Putamen (tissue), 1 donor: Measurements from ENCODE around the gene ASB11.
A peak's percentile ranks its signal among the peaks of the same experiment; 100 is the strongest.
"Not testable (repeated sequence)": the region's sequence is repeated elsewhere in the genome, so short reads cannot be mapped to it uniquely, and the experiment has no call there.

Source experiments
- DNase-seq: peaks from one replicate; pipeline ENCODE4 v3.0.0-alpha.2; 2016; ENCODE audit warnings: low spot score

The ASB11 gene

DNA sequence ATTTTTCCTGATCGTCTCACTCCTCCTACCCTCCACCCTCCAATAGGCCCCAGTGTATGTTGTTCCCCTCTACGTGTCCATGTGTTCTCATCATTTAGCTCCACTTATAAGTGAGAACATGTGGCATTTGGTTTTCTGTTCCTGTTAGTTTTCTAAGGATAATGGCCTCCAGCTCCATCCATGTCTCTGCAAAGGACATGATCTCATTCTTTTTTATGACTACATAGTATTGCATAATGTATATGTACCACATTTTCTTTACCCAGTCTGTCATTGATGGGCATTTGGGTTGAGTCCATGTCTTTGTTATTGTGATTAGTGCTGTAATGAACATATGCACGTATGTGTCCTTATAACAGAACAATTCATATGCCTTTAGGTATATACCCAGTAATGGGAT lies 9.5 kb downstream of the ASB11 start:
- DNase-seq = not testable (repeated sequence)

DNA sequence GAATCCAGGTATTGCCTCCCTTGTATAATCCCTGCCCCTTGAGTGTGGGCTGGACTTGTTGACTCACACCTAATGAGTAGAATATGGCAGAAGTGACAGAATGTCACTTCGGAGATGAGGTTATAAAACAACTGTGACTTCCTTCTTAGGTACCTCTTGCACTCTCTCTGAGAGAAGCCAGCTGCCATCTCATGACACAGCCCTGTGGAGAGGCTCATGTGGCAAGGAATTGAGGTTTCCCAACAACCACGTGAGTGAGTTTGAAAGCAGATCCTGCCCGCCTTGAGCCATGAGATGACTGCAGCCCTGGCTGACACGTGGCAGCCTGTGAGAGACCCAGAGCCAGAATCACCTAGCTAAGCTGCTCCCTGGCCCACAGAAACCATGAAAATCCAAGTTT lies 13.5 kb downstream of the ASB11 start:
- DNase-seq = no peak

DNA sequence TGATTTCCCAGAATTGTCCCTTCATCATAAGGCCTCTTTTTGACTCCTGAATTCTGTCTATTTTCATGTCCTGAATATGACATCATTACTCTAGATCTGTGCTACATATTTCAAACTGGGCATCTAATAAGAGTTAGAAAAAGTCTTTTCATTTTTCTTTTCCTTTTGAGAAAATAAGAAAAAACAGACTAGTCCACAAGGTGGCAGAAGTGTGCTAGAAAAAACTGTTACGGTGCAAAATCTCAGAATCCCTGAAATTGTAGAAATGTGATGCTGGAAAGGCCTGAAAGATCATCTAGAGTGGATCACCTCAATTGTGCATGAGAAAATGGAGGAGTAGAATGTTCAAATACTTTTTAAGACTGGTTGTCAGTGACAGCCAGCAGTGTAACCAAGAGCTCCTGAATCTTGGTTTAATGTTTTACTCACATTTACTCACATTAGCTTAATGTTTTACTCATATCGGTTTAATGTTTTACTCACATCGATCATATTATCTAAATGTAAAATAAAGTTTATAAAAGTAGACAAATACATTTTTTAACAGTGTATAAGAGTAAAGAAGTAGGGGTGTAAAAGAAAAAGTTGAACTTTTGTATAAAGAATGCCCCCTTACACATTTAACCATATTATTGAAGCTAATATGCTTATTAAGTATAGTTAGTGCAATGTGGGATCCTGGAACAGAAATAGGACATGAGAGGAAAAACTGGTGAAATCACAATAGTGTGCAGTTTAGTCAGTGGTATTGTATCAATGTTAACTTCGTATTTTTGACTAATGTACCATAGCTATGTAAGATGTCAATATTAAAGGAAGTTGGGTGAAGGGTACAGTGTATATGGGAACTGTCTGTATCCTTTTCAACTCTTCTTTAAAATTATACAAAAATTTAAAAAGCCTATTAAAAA lies 15.2 kb downstream of the ASB11 start:
- peak; percentile 31 for DNase-seq

DNA sequence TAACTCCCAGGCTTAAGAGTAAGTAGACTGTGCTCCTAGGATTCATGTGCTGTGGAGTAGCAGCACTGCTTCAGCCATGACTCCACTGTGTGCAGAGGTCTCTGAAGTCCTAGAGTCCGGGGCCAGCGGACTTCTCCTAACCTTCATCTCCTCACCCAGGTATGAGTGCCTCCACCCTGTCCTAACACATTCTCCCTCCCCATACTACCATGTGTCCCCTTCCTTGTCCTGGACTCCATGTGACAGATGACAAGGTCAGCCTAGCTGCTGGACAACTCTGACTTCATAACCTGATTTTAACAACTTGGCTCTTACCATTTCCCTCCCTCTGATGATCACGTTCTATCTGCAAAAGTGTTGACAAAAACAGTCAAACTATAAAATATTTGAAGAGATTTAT lies 16.7 kb downstream of the ASB11 start:
- no peak for DNase-seq

DNA sequence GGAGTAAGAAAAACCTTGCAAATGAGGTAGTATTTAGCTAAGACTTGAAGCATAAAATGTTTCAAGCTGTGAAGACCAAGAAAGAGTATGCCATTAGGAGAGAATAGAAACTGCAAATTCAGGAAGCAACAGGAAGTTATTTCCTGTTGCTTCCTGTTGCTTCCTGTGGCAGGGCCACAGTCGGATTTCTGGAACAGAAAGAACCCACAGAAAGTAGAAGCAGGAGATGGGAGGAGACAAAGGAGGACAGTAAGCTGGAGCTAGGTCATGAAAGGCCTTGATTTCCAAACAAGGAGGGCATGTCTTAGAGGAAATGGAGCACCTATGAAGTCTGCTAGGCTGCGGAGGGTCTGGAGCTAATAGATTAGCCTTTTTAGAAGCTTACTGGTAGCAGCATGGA lies 17.2 kb downstream of the ASB11 start:
- no peak for DNase-seq

DNA sequence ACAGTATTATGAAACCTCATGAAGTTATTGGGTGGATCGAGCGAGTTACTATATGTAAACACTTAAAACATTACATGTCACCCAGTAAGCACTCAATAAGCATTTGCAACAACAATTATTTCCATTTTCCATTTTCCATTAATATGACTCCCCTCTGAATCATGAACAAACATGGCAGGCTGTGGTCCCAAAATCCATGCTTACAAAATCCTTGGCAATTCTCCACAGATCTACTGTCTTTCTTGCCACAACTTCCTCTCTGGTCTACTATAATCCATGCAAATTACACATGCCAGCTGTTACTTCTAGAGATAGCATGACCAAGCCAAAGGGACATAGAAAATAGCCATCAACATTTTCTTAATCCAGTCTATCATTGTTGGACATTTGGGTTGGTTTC lies 22.0 kb downstream of the ASB11 start:
- DNase-seq = no peak

DNA sequence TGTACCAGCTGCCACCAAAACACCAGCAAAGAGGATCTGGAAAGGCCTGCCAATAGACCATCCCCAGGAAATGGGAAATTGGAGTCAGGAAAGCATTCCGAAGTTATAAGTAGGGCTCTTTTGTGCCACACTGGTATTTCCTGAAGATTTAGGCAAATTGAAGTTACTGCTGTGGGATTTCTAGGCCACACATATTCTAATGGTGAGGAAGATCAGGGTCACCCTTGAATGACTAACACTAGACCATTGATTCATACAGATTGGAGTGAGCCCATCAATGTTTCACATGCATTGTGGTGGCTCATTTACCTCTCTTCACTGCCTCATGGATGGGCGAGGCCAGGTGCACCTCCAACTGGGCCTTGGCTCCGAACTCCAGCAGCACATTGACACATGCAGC lies 22.6 kb downstream of the ASB11 start:
- DNase-seq = no peak

DNA sequence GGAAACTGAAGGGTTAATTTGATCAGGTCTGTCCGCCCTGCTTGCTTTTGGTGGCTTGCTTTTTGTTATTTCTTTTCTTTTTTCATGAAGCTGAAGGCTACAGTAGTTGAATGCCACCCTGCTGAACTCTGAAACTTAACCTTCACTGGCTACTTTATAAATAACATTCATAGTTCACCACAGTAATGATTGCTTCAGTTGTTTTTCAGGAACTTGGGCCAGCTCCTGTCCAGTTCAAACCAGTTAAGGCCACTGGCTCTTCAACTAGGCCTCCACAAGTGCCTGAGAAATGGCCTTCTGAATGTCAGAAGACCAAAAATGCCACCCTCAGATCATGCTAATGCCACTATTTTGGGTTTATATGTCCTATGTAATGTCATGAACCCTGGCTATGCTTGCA lies 37.8 kb downstream of the ASB11 start:
- no peak for DNase-seq

DNA sequence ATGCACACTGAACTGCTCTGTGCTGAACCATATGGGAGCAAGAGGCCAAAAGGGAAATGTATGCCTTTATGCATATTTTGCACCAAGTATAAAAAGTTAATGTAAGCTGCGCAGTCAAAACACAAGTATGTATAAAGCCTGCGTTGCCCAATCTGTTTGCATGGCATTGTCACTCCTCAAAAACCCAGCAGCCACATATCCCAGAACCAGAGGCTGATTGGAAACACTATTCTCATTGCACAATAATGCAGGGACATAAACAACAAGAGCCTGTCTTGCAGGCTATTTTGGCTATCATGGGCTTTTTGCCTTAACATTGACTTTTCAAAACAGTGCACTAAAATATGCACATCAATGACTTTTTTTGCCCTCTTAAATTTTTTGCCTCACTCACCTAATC lies 40.5 kb downstream of the ASB11 start:
- DNase-seq = no peak

DNA sequence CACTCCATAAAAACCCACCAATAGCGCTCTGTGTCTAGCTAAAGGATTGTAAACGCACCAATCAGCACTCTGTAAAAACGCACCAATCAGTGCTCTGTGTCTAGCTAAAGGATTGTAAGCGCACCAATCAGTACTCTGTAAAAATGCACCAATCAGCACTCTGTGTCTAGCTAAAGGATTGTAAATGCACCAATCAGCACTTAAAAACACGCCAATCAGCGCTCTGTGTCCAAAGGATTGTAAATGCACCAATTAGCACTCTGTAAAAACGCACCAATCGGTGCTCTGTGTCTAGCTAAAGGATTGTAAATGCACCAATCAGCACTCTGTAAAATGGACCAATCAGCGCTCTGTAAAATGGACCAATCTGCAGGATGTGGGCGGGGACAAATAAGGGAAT lies 42.2 kb downstream of the ASB11 start:
- not testable (repeated sequence) for DNase-seq

DNA sequence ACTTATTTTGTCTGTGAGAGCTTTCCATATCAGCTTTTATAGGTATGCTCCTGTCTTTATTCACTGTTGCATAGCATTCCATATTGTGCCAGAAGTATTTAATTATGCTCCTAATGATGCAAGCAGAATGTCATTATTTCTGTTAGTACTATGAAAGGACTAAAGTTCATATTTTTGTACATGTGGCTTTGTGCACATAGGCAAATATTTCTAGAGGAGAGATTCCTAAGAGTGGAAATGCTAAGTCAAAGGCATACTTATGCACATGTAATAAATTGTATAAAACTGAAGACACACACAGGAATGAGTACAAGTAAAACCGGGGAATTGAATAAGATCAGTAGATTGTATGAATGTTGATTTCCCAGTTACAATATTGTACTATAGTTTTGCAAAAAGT lies 43.7 kb downstream of the ASB11 start:
- no peak for DNase-seq

DNA sequence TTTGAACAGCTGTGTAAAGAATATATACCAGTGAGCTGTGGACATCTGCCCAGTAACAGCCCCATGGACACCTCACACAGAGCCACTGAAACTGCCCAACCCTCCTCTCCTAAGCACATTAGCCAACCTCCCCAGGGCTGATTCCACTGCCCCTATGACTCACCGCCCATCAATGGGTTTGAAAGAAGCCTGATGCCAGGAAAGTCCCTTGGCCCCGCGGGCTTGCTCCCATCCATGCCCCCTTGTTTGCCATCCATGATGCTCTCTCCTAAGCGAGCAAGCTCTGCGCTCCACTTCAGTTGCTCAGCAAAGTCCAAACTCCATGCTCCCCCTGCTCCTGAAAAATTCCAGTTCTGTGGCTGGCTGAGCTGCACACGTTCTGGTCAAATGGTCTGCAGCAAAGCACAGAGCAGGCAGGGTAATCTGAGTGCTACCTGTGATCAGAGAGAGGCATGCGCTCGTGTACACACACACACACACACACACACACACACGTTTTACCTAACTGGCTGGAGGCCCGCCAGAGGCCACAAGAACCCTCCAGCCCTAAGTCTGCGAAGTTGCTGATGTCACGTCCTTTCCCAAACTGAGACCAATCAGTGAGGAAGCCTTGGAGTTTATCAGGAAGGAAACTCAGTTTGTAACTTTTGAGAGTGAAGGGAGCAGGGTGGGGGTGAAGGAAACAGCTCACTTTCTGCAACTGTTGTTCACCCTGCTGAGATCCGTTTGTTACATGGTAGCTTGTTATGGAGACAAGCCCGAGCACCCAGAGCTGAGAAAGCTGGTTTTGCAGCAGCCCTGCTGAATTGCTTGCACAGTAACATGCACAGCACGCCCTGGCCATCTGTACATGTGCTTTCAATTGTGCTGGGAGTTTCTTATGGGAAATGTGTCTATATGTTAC lies 45.6 kb downstream of the ASB11 start, which contains the start of gene ASB9:
Gene ASB9, minus strand, starts transcription at position 466 of the 904 bp plus-strand sequence. Its CDS starts 209 bp downstream, at position 257.
- peak; percentile 0 for DNase-seq

DNA sequence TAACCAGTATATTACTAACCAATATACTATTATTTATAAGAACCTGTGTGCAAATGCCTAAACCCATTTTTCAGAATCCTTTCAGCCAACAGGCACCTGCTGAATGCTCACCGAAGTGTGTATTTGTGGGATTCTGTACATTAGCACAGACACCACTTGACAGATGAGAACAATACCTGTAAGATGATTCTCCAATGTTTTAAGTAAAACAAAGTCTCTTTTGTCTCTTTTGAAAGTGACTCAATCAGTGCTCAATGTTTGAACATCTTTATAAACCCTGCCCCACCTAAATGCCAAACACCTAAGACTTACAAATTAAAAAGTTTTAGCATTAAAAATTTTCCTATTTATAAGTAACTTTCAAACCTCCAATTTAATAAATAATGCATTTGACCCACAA lies 46.3 kb downstream of the ASB11 start:
- no peak for DNase-seq

DNA sequence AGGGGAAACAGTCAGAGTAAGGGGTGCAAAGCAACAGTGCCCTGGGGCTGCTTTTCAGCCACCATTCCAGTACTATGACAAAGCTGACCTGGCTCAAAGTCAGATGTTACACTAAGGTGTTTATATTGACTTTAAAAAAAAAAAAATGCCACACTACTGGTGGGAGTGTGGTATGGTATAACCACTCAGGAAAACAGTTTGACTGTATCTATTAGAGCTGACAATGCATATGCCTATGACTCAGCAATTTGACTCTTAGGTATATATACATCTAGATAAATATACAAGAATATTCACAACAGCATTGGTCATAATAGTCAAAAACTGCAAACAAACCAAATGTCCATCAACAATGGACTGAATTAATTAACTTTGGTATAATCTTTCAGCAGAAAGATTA lies 60.6 kb downstream of the ASB11 start:
- no peak for DNase-seq

DNA sequence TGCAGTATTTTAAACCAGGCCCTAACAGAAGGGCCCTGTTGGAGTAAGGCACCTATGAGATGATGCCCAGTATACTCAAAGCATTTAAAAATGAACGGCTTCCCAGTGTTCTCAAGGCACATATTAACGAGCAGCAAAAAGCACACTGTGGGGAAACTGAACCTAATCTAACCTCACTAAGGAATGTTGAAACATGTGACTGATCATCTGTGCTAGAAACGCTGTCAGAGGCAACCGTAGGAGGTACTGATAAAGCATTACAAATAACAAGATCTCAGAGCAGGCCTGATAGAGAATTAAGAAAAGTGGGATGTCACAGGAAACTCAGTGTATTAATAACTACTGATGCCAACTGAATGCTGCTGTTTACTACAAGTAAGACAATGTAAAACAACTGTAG lies 69.5 kb downstream of the ASB11 start:
- peak; percentile 6 for DNase-seq

DNA sequence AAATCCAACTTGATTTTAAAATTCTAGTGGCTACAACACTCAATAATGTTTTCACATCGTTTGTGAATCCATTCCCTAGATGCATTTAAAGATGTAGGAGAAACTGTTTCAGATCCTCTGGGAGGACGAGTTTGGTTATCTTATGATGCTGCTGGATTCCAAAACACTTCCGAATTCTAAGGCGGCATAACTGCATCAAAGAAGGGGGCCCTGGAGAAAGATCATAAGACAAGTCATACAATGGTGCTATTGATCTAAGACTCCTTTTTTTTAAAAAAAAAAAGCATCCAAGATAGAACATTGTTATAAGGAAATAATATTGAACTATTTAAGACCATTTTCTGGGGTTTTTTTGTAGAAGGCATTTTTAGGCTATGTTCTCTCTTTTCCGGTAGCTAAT lies 71.0 kb downstream of the ASB11 start:
- DNase-seq = no peak

DNA sequence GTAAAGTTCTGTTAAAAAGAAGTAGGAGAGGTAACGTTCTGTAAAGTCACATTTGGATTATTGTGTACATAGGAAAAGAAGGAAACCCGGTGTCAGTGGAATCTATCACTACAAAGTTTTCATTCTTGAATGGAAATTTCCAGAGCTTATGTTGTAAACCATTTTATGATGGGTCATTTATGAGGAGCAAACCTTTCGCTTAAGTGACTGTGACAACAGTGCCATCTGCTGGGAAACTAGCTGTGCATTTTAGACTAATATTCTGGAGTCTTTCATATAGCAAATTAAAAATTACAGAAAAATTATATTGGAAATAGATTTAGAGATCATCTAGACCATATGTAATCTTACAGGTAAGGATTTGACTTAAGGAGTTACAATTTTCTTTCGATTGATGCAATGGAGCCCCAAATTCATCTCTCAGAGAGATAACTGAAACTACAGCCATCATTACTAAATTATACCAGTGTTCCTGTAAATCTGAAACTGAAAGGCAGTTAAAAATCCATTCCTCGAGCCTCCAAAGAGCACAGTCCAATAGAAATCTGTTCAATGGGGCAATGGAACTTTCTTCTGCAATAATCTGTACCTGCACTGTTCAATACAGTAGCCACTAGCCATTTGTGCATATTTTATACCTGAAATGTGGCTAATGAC lies 72.4 kb downstream of the ASB11 start:
- peak; percentile 22 for DNase-seq

DNA sequence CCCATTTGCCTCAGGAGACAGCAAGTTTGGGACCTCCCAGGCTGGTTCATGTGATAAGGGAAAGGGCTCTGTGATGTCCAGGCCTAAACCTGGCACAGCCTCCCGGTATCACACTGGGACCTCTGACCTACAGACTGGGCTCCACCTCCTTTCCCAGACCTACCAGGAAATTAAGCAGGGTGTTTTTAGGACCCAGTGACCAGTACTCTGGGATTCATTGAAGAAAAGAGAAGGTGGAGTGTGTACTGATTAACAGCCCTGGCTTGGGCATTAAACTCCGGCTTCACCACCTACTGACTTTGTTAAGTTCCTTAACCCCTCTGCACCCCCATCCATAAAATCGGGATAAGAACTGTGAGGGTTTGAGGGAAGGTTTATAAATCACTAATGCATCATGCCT lies 74.1 kb downstream of the ASB11 start:
- no peak for DNase-seq

DNA sequence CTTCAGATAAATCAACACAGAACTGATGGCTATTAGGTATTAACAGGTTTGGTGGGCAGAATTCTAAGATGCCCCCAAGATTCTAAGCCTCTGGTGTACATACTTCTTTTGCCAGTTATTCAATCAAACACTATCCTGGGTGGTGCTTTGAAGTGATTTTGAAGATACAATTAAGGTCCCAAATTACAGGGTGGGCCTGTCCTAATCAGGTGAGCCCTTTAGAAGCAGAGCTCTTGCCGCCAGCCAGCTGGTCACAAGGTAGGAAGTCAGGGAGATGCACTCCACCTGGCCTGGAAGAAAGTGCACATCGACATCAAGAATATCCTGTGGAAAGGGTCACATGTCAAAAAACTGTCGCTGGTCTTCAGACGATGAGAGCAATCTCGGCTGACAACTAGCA lies 75.0 kb downstream of the ASB11 start:
- no peak for DNase-seq

DNA sequence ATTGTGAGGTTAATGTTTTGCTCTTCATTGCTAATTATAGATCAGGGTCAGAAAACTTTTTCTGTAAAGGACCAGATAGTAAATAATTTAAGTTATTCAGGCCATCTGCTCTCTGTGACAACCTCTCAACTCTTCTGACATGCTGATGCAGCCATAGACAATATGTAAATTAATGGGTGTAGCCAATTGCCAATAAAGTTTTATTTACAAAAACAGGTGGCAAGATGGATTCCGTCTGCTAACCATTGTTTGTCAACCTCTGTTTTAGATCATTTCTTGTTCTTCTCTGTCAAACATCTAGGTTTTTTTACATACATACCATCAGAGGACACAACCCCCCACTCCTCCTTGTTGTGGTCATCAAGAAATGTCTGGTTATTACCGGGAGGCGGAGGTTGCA lies 79.3 kb downstream of the ASB11 start:
- no peak for DNase-seq

DNA sequence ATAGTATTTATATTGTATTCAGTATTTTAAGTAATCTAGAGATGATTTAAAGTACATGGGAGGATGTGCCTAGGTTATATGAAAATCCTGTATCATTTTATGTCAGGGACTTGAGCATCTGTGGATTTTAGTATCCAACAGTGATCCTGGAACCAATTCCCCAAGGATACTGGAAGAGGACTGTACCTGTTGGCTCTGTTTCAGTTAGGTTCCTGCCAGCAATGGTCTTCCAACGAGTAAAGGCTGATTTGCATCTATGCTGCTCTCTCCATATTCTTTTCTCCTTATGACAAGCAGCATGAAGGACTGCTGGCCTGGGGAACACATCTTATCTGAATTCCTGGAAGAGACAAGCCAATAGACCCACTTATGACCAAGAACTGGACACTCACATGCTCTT lies 80.4 kb downstream of the ASB11 start:
- no peak for DNase-seq

DNA sequence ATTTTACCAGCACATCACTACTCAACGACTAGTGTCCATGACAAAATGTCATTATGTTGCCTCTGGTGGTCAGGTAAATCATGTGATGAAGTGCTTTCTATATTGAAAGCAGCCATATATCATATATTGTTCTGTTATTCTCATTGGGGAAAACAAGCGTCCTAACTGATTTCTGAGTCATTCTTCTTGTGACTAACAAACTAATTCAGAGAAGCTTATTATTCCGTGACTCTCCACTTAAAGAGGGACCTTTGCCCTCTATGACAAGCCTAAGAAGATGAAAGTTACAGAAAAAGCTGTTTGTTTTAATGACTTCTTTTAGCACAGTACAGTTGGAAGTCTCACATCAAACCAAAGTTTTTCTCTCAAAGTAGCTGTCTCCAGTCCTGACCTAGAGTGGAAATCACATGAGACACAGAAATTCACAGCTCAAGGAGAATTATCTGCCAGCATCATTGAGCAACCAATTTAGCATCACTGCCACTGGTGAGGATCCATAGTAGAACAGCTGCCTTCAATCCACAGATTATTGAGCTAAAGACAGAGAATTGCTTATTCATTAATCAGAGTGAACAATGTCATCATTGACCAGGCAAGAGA lies 81.9 kb downstream of the ASB11 start:
- DNase-seq = peak; percentile 1
